H1 (cell line): Measurements from ENCODE around the gene HTR6. TPM values are rescaled to one million over a fixed set of nuclear protein-coding genes. Genes with fewer than 3 reads are reported as not detected.

ENCODE experiments used
- CTCF ChIA-PET: fragments of 300-600 bp; sonication (Branson Sonifier 250); formaldehyde crosslinking; loops from one replicate; lab custom pipeline; 2021; ENCODE audit not compliant: partially characterized antibody; lab: Charles Lee
- POLR2A ChIA-PET: fragments of 300-600 bp; sonication (Branson Sonifier 250); formaldehyde crosslinking; loops from one replicate; lab custom pipeline; 2021; ENCODE audit warnings: inconsistent platforms; ENCODE audit not compliant: partially characterized antibody; lab: Charles Lee
- DNase-seq, 2 experiments: peaks; one replicate each; pipeline versions ENCODE4 v3.0.0 to v3.0.0-alpha.2; 2010 to 2022; ENCODE audit warnings: low spot score in 2 of 2, low read depth in 1 of 2, mixed read lengths in 1 of 2
- FAIRE-seq: peaks from 2 replicates; lab custom pipeline; 2011; peaks lifted over from hg19 to GRCh38; lab: Jason Lieb, UNC
- H2AFZ ChIP-seq: 2 replicates; pipeline ENCODE4 v1.8.1; 2012; ENCODE audit warnings: low read length, inconsistent platforms
- H2AK5ac ChIP-seq: 2 replicates; pipeline ENCODE4 v1.6.1; 2013; ENCODE audit warnings: low read depth, low read length
- H2BK120ac ChIP-seq: replicated peaks from 2 replicates; pipeline ENCODE3; 2013; ENCODE audit warnings: low read depth, low read length, inconsistent platforms
- H2BK12ac ChIP-seq: 2 replicates; pipeline ENCODE4 v1.6.1; 2013; ENCODE audit warnings: low read depth, low read length
- H2BK15ac ChIP-seq: 2 replicates; pipeline ENCODE4 v1.6.1; 2013; ENCODE audit warnings: low read length
- H2BK20ac ChIP-seq: 2 replicates; pipeline ENCODE4 v1.6.1; 2013; ENCODE audit warnings: low read length
- H2BK5ac ChIP-seq: 2 replicates; pipeline ENCODE4 v1.6.1; 2013; ENCODE audit warnings: low read depth, low read length
- H3K14ac ChIP-seq: 2 replicates; pipeline ENCODE4 v1.6.1; 2013; ENCODE audit warnings: inconsistent platforms; ENCODE audit not compliant: insufficient read length
- H3K18ac ChIP-seq: 2 replicates; pipeline ENCODE4 v1.6.1; 2013; ENCODE audit warnings: low read length; ENCODE audit errors: extremely low read depth
- H3K23ac ChIP-seq: 2 replicates; pipeline ENCODE4 v1.6.1; 2013; ENCODE audit warnings: inconsistent platforms; ENCODE audit not compliant: insufficient read length
- H3K23me2 ChIP-seq: 2 replicates; pipeline ENCODE4 v1.6.1; 2013; ENCODE audit warnings: low read depth, low read length
- H3K27ac ChIP-seq: 2 replicates; pipeline ENCODE4 v1.6.1; 2011; ENCODE audit warnings: low read depth, low read length, inconsistent platforms
- H3K27me3 ChIP-seq, 4 experiments: replicated peaks in 1 of 4; 1 replicate in 1 of 4; 2 replicates in 3 of 4; pipeline versions ENCODE4 v1.6.1 to v1.8.1; 2011 to 2013; ENCODE audit warnings: low read length in 3 of 4, mild to moderate bottlenecking in 3 of 4, inconsistent platforms in 2 of 4, mixed read lengths in 2 of 4, moderate library complexity in 1 of 4; ENCODE audit not compliant: control insufficient read depth in 3 of 4, insufficient read depth in 3 of 4; ENCODE audit errors: extremely low read depth in 1 of 4
- H3K36me3 ChIP-seq, 4 experiments: 2 replicates each; pipeline versions ENCODE4 v1.6.1 to v1.8.1; 2011 to 2013; ENCODE audit warnings: mild to moderate bottlenecking in 4 of 4, low read length in 3 of 4, moderate library complexity in 2 of 4, control low read depth in 1 of 4, inconsistent platforms in 1 of 4; ENCODE audit not compliant: insufficient read depth in 4 of 4, control insufficient read depth in 2 of 4
- H3K4ac ChIP-seq: replicated peaks from 2 replicates; pipeline ENCODE3; 2013; ENCODE audit warnings: low read length, low read depth, mixed read lengths, inconsistent platforms; ENCODE audit not compliant: insufficient read length
- H3K4me1 ChIP-seq, 4 experiments: replicated peaks in 1 of 4; 1 replicate in 1 of 4; 2 replicates in 3 of 4; pipeline versions ENCODE4 v1.6.1 to v1.8.1; 2011 to 2013; ENCODE audit warnings: low read length in 3 of 4, inconsistent platforms in 2 of 4, mixed read lengths in 1 of 4; ENCODE audit not compliant: insufficient read depth in 4 of 4, control insufficient read depth in 3 of 4
- H3K4me2 ChIP-seq, 2 experiments: 2 replicates each; pipeline versions ENCODE4 v1.6.1 to v1.8.1; 2011 to 2013; ENCODE audit warnings: low read depth in 2 of 2, low read length in 2 of 2, control low read depth in 1 of 2, inconsistent platforms in 1 of 2, mild to moderate bottlenecking in 1 of 2; ENCODE audit not compliant: insufficient read depth in 1 of 2
- H3K4me3 ChIP-seq, 4 experiments: fragments of 200-600, 300-600 bp in 1 of 4; sonication (generic), shearing (Covaris generic), sonication (Bioruptor Twin) in 1 of 4; 2 replicates each; pipeline versions ENCODE4 v1.5.1 to v1.8.1; 2011 to 2016; ENCODE audit warnings: low read length in 4 of 4, low read depth in 3 of 4, control low read depth in 2 of 4, inconsistent platforms in 2 of 4, mild to moderate bottlenecking in 2 of 4, mixed read lengths in 1 of 4, moderate library complexity in 1 of 4; ENCODE audit not compliant: insufficient read depth in 2 of 4; ENCODE audit errors: extremely low read depth in 1 of 4
- H3K56ac ChIP-seq: replicated peaks from 2 replicates; pipeline ENCODE3; 2013; ENCODE audit warnings: low read depth, mild to moderate bottlenecking, mixed read lengths, low read length, inconsistent platforms; ENCODE audit not compliant: insufficient read length
- H3K79me1 ChIP-seq: 2 replicates; pipeline ENCODE4 v1.6.1; 2013; ENCODE audit warnings: low read depth, low read length, control low read depth
- H3K79me2 ChIP-seq, 2 experiments: 2 replicates each; pipeline versions ENCODE4 v1.6.1 to v1.8.1; 2012 to 2013; ENCODE audit warnings: low read length in 2 of 2, mild to moderate bottlenecking in 2 of 2, inconsistent platforms in 1 of 2; ENCODE audit not compliant: insufficient read depth in 2 of 2, control insufficient read depth in 1 of 2
- H3K9ac ChIP-seq, 4 experiments: replicated peaks in 1 of 4; 1 replicate in 1 of 4; 2 replicates in 3 of 4; pipeline versions ENCODE4 v1.6.1 to v1.8.1; 2011 to 2013; ENCODE audit warnings: low read depth in 3 of 4, low read length in 3 of 4, control low read depth in 2 of 4, mild to moderate bottlenecking in 2 of 4, moderate library complexity in 2 of 4, inconsistent platforms in 1 of 4; ENCODE audit errors: extremely low read depth in 1 of 4
- H3K9me3 ChIP-seq, 2 experiments: 2 replicates each; pipeline versions ENCODE4 v1.6.1 to v1.8.1; 2012 to 2013; ENCODE audit warnings: mild to moderate bottlenecking in 2 of 2, moderate library complexity in 2 of 2, control low read depth in 1 of 2, inconsistent platforms in 1 of 2, low read depth in 1 of 2, low read length in 1 of 2, mixed read lengths in 1 of 2; ENCODE audit not compliant: insufficient read depth in 2 of 2
- H4K20me1 ChIP-seq, 2 experiments: replicated peaks in 1 of 2; 2 replicates each; pipeline versions ENCODE3 to v1.8.1; 2011 to 2013; ENCODE audit warnings: inconsistent platforms in 2 of 2, low read length in 2 of 2, mild to moderate bottlenecking in 1 of 2; ENCODE audit not compliant: insufficient read depth in 2 of 2, control insufficient read depth in 1 of 2
- H4K5ac ChIP-seq: 2 replicates; pipeline ENCODE4 v1.6.1; 2013; ENCODE audit warnings: low read length, low read depth, mixed read lengths, inconsistent platforms; ENCODE audit not compliant: insufficient read length
- H4K8ac ChIP-seq: 2 replicates; pipeline ENCODE4 v1.8.0; 2013; ENCODE audit warnings: mild to moderate bottlenecking, moderate library complexity, low read length, inconsistent platforms; ENCODE audit not compliant: insufficient read depth; ENCODE audit errors: extremely low read depth
- H4K91ac ChIP-seq: replicated peaks from 2 replicates; pipeline ENCODE3; 2013; ENCODE audit warnings: low read length, mixed read lengths, inconsistent platforms; ENCODE audit not compliant: insufficient read length
- BCL11A ChIP-seq, 2 experiments: IDR thresholded peaks; one replicate each; pipeline ENCODE4 v1.6.1; 2011; ENCODE audit warnings: low read depth in 2 of 2, low read length in 2 of 2, mild to moderate bottlenecking in 2 of 2
- CHD2 ChIP-seq: IDR thresholded peaks from 2 replicates; pipeline ENCODE4 v1.6.1; 2012; ENCODE audit warnings: low read length, improper control_type of control experiment
- EP300 ChIP-seq, 2 experiments: IDR thresholded peaks; 1 replicate in 1 of 2; 2 replicates in 1 of 2; pipeline ENCODE4 v1.6.1; 2011 to 2012; ENCODE audit warnings: low read depth in 2 of 2, low read length in 2 of 2, mild to moderate bottlenecking in 2 of 2, borderline replicate concordance in 1 of 2, inconsistent platforms in 1 of 2, moderate library complexity in 1 of 2
- GABPA ChIP-seq: IDR thresholded peaks from 2 replicates; pipeline ENCODE4 v1.6.1; 2011; ENCODE audit warnings: mild to moderate bottlenecking, low read length, moderate library complexity, borderline replicate concordance; ENCODE audit not compliant: insufficient read depth
- NANOG ChIP-seq: IDR thresholded peaks from 2 replicates; pipeline ENCODE4 v1.6.1; 2011; ENCODE audit warnings: low read length, low read depth, mild to moderate bottlenecking, inconsistent platforms; ENCODE audit not compliant: insufficient read depth, poor library complexity, severe bottlenecking
- RBBP5 ChIP-seq: IDR thresholded peaks from 2 replicates; pipeline ENCODE4 v1.7.1; 2012; ENCODE audit warnings: low read depth, mild to moderate bottlenecking, inconsistent platforms, low read length, moderate library complexity, borderline replicate concordance
- USF2 ChIP-seq: IDR thresholded peaks from 2 replicates; pipeline ENCODE4 v1.6.1; 2011; ENCODE audit warnings: low read length, improper control_type of control experiment
- WGBS, 2 experiments: shearing (Covaris generic) in 1 of 2; methylation state at CpG; one replicate each; pipeline versions ENCODE4 v1.1.6 to v1.1.7; 2013 to 2015; ENCODE audit warnings: low lambda C conversion rate in 2 of 2, mixed read lengths in 2 of 2, inconsistent platforms in 1 of 2, low coverage in 1 of 2, missing lambda C conversion rate in 1 of 2; ENCODE audit not compliant: insufficient replicate concordance in 2 of 2, insufficient coverage in 1 of 2, insufficient read length in 1 of 2; ENCODE audit errors: extremely low coverage in 1 of 2, missing lambda C conversion rate in 1 of 2; 5-methylcytosine and 5-hydroxymethylcytosine counted together
- polyA plus RNA-seq, 7 experiments: library from polyadenylated mRNA; depleted of rRNA in 3 of 7; stranded (reverse) in 5 of 7; unstranded in 2 of 7; fragments of >200 nt in 5 of 7; fragments of 200-250 nt in 2 of 7; gene quantifications; 1 replicate in 5 of 7; 2 replicates in 1 of 7; 4 replicates in 1 of 7; pipeline versions ENCODE4 v1.2.1 to v1.2.3, GENCODE V29; 2011 to 2013; ENCODE audit warnings: missing spikeins in 2 of 7, mixed read lengths in 2 of 7
- total RNA-seq: library from RNA; stranded (reverse); fragmentation: NEBNext Ultra II Directional; extraction: Animal tissue kit (Norgen Biotek cat#: 25700); gene quantifications from 2 replicates; pipeline ENCODE4 v1.2.1, GENCODE V29; 2021

The HTR6 gene
- total and polyA plus RNA-seq, 2 of the 8 experiments (the other 6 are each of a cell fraction or from before 2014, with no cell fraction given) = 0.76 to 0.95 TPM

GRCh38 chr1:19708567-19709110 lies 44.0 kb downstream of the HTR6 start:
- H3K56ac ChIP-seq = no peak overlapping the region
- no peak for DNase-seq
- H3K36me3 ChIP-seq = no peaks in the 10 kb centered on the region
- no peak overlapping the region; the same call in 1 of the 2 replicates for H4K8ac ChIP-seq
- H3K4ac ChIP-seq = no peak overlapping the region
- H3K23me2 ChIP-seq = no peaks in the 10 kb centered on the region
- H3K4me2 ChIP-seq = no peak overlapping the region
- H3K27ac ChIP-seq = no peak overlapping the region
- H2BK5ac ChIP-seq = no peak overlapping the region
- no peak overlapping the region for H3K23ac ChIP-seq
- no peak overlapping the region for H2BK15ac ChIP-seq
- H3K9ac ChIP-seq = no peak overlapping the region
- TF ChIP-seq USF2 = no peak
- no peak for TF ChIP-seq RBBP5
- TF ChIP-seq BCL11A (IDR thresholded peaks at IDR 0.05; ENCODE audit: low read depth in 2 of 2, low read length in 2 of 2) = no peak
- no peak for TF ChIP-seq GABPA
- TF ChIP-seq EP300 (IDR thresholded peaks at IDR 0.05; ENCODE audit: borderline replicate concordance in 1 of 2, low read depth in 2 of 2, low read length in 2 of 2) = no peak
- TF ChIP-seq NANOG = no peak
- no peak for TF ChIP-seq CHD2
- no peak overlapping the region for H2BK12ac ChIP-seq
- no peak overlapping the region for H4K91ac ChIP-seq
- no peak overlapping the region for H2BK20ac ChIP-seq
- no peak overlapping the region for H3K18ac ChIP-seq
- ChIA-PET POLR2A (no interaction called here), CTCF (interaction anchor here (9.8 kb wide), 1 partner anchor 47 kb away, joined by 127 read pairs; the partner anchor contains the start of gene HTR6)
- H3K4me1 ChIP-seq = peaks cover 0 to 11% (median 3%) of the 10 kb centered on the region in 4 experiments; a peak in 5 of 7 replicates
- no peaks in the 10 kb centered on the region; the same call in 1 of the 2 replicates for H3K79me1 ChIP-seq
- no peaks in the 10 kb centered on the region for H3K79me2 ChIP-seq
- no peak overlapping the region for H4K5ac ChIP-seq
- no peak overlapping the region for H2AK5ac ChIP-seq
- H3K14ac ChIP-seq = no peak overlapping the region
- WGBS, 2 experiments = 82% methylated on average over 8 of the region's 8 CpGs; no CpG with 5 or more reads in 1 of the 2 experiments
- H3K4me3 ChIP-seq = no peak overlapping the region
- H2AFZ ChIP-seq = no peak overlapping the region
- H4K20me1 ChIP-seq = no peaks in the 10 kb centered on the region
- H2BK120ac ChIP-seq = no peak overlapping the region
- H3K9me3 ChIP-seq = no peaks in the 10 kb centered on the region
- H3K27me3 ChIP-seq = no peaks in the 10 kb centered on the region
- FAIRE-seq = no peak
